K562 treated with DMSO at 1 percent for 4 hours (cell line): Measurements from ENCODE around the gene OR51A2. TPM values are rescaled to one million over a fixed set of nuclear protein-coding genes. Genes with fewer than 3 reads are reported as not detected.

Experiments used
- total RNA-seq: library from RNA; unstranded; fragments of 300-600 nt; gene quantifications from 2 replicates; pipeline ENCODE4 v1.2.3, GENCODE V29; 2022; ENCODE audit not compliant: insufficient read depth

Gene OR51A2
- not detected in 2 replicates for total RNA-seq

GRCh38 chr11:4955613-4956012 lies at the start of gene OR51A2:
TSS of gene OR51A2 (minus strand) at chr11:4955713. CDS start at chr11:4955713, 0 bp downstream.

GRCh38 chr11:4994551-4994950 lies 39.0 kb upstream of the OR51A2 start, which contains the start of gene OR51L1:
TSS of gene OR51L1 (plus strand) at chr11:4994851. CDS start at chr11:4998983, 4,132 bp downstream.

GRCh38 chr11:4947505-4947904 lies 8.0 kb downstream of the OR51A2 start, which contains the start of gene OR51A4:
TSS of gene OR51A4 (minus strand) at chr11:4947605. CDS start at chr11:4947100, 505 bp downstream.

GRCh38 chr11:4924239-4924638 lies 31.3 kb downstream of the OR51A2 start, which contains the start of gene OR51G1:
TSS of gene OR51G1 (minus strand) at chr11:4924339. CDS start at chr11:4924339, 0 bp downstream.

GRCh38 chr11:4919250-4919649 lies 36.3 kb downstream of the OR51A2 start, which contains the start of gene OR51G2:
TSS of gene OR51G2 (minus strand) at chr11:4919350. CDS start at chr11:4915663, 3,687 bp downstream.

Other genes starting within 250 kb of the OR51A2 start
- not detected in 2 replicates for gene OR51F1, start 185.8 kb downstream of the OR51A2 start, total RNA-seq
- not detected in 2 replicates for gene OR52R1, start 151.3 kb downstream of the OR51A2 start, total RNA-seq
- gene OR51F2, start 134.4 kb downstream of the OR51A2 start, total RNA-seq: not detected in 2 replicates
- gene OR51S1, start 106.5 kb downstream of the OR51A2 start, total RNA-seq: not detected in 2 replicates
- not detected in 2 replicates for gene OR51T1, start 73.8 kb downstream of the OR51A2 start, total RNA-seq
- gene OR51A7, start 51.9 kb downstream of the OR51A2 start, total RNA-seq: not detected in 2 replicates
- gene OR51G2, start 36.4 kb downstream of the OR51A2 start, total RNA-seq: not detected in 2 replicates
- not detected in 2 replicates for gene OR51G1, start 31.4 kb downstream of the OR51A2 start, total RNA-seq
- gene OR51A4, start 8.1 kb downstream of the OR51A2 start, total RNA-seq: not detected in 2 replicates
- not detected in 2 replicates for gene OR51L1, start 39.1 kb upstream of the OR51A2 start, total RNA-seq
- not detected in 2 replicates for gene OR52J3, start 90.8 kb upstream of the OR51A2 start, total RNA-seq
- gene OR52E2, start 103.9 kb upstream of the OR51A2 start, total RNA-seq: not detected in 2 replicates
- not detected in 2 replicates for gene OR52E1, start 113.9 kb upstream of the OR51A2 start, total RNA-seq
- not detected in 2 replicates for gene OR52A5, start 182.6 kb upstream of the OR51A2 start, total RNA-seq
- not detected in 2 replicates for gene OR52A1, start 199.0 kb upstream of the OR51A2 start, total RNA-seq
- gene OR51V1, start 245.0 kb upstream of the OR51A2 start, total RNA-seq: not detected in 2 replicates